A673 (cell line): ENCODE results near the gene OST4. TPM values are rescaled to one million over a fixed set of nuclear protein-coding genes. Genes with fewer than 3 reads are reported as not detected.

Source experiments
- BruUV-seq: library from RNA; stranded (reverse); fragments of 400-500 nt; replicated peaks from 2 replicates; lab custom pipeline; 2021; lab: Mats Ljungman, UMichigan
- CTCF ChIA-PET: fragments of 300-600 bp; sonication (Branson Sonifier 250); formaldehyde crosslinking; loops from one replicate; lab custom pipeline; 2022; ENCODE audit warnings: antibody characterized with exemption; lab: Charles Lee
- POLR2A ChIA-PET: fragments of 300-600 bp; sonication (Branson Sonifier 250); formaldehyde crosslinking; loops from one replicate; lab custom pipeline; 2022; ENCODE audit warnings: antibody characterized with exemption; ENCODE audit not compliant: low non-redundant PET; lab: Charles Lee
- DNase-seq: peaks from one replicate; pipeline ENCODE4 v3.0.0-alpha.2; 2015; ENCODE audit warnings: low spot score
- H3K27ac ChIP-seq: fragments of 200-600 bp; sonication (generic); 2 replicates; pipeline ENCODE4 v1.5.1; 2016; ENCODE audit warnings: mixed run types, low read depth, mild to moderate bottlenecking, mixed read lengths, antibody characterized with exemption, low read length; ENCODE audit not compliant: poor library complexity, severe bottlenecking
- H3K27me3 ChIP-seq: fragments of 200-600 bp; sonication (generic); replicated peaks from 2 replicates; pipeline ENCODE4 v1.6.1; 2017; ENCODE audit warnings: mixed run types, low read depth, mild to moderate bottlenecking, mixed read lengths, antibody characterized with exemption, low read length; ENCODE audit not compliant: insufficient read depth, poor library complexity
- H3K36me3 ChIP-seq: fragments of 200-600 bp; sonication (generic); 2 replicates; pipeline ENCODE4 v1.6.1; 2016; ENCODE audit warnings: mixed run types, mild to moderate bottlenecking, mixed read lengths, antibody characterized with exemption, low read length; ENCODE audit not compliant: insufficient read depth, poor library complexity, severe bottlenecking
- H3K4me1 ChIP-seq: fragments of 200-600 bp; sonication (generic); 2 replicates; pipeline ENCODE4 v1.6.1; 2017; ENCODE audit warnings: mixed run types, mild to moderate bottlenecking, mixed read lengths, antibody characterized with exemption, low read length; ENCODE audit not compliant: insufficient read depth, poor library complexity, severe bottlenecking
- H3K4me3 ChIP-seq: fragments of 200-600 bp; sonication (generic); 2 replicates; pipeline ENCODE4 v1.5.1; 2016; ENCODE audit warnings: low read depth, mixed run types, mild to moderate bottlenecking, mixed read lengths, low read length; ENCODE audit not compliant: poor library complexity, severe bottlenecking
- H3K9me3 ChIP-seq: fragments of 200-600 bp; sonication (generic); 2 replicates; pipeline ENCODE4 v1.6.1; 2016; ENCODE audit warnings: mixed run types, low read depth, mild to moderate bottlenecking, mixed read lengths, antibody characterized with exemption, low read length; ENCODE audit not compliant: poor library complexity, severe bottlenecking
- EZH2 ChIP-seq: fragments of 200-600 bp; sonication (generic); IDR thresholded peaks from 2 replicates; pipeline ENCODE4 v1.6.1; 2017; ENCODE audit warnings: borderline replicate concordance, low read depth, mild to moderate bottlenecking, mixed read lengths, antibody characterized with exemption, low read length; ENCODE audit not compliant: poor library complexity, severe bottlenecking
- intact Hi-C: fragments of 100-400 bp; cut with micrococcal nuclease; formaldehyde crosslinking; loops from one replicate; pipeline ENCODE4 v1.10.0; 2022; ENCODE audit not compliant: unreplicated experiment
- total RNA-seq: library from RNA; stranded (reverse); gene quantifications from 2 replicates; pipeline ENCODE4 v1.2.3, GENCODE V29; 2021
- TF ChIP-seq, protein P1 (sequence below): fragments of 300-800, 200-600 bp; sonication (generic); conservative IDR thresholded peaks from 2 replicates; pipeline ENCODE4 v1.5.1; 2017; ENCODE audit warnings: low read depth, mild to moderate bottlenecking, antibody characterized with exemption, low read length, moderate library complexity, mixed read lengths

The OST4 gene
- total RNA-seq, 1 experiment from 2014 or later: 235 TPM

DNA sequence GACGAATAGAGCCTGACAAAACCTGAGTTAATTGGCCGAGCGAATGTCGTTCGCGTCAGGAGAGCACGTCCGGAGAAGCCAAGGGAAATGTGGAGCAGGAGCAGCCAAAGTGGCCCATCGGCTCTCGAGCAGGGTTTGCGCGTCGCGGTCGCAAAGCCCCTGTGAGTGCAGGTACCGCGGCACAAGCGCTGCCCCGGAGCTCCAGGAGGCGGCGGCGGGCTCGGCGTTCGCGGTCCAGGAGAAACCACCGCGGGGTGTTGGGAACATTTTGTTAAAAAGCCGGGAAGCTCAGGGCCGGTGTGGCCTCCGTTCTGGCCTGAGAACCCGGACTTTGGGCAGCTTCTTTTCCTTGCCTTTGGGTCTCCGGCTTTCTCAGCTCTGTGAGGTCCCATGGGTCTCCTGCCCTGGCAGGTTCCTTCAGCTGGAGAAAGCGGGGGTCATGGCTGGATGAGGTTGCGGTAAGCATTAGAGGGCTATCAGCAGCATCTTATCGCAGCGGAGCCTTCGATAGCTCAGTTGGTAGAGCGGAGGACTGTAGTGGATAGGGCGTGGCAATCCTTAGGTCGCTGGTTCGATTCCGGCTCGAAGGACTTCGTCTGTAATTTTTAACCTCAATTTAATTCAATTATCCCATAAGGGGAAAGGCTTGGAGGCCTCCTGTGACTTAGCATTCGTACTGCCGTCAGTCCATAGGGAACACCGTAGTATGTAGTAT is 21.0 kb downstream of the OST4 start:
- no peaks in the 10 kb centered on the region for H3K9me3 ChIP-seq
- DNase-seq: peak; percentile 97
- peak overlapping the region; percentile 91 for H3K27ac ChIP-seq
- POLR2A ChIA-PET: interaction anchor here (0.6 kb wide), 2 partner anchors 17 to 35 kb away, joined by 4 to 5 read pairs; no protein-coding TSS in a partner anchor
- peaks cover 25% of the 10 kb centered on the region for H3K36me3 ChIP-seq
- BruUV-seq: no TSS peak
- H3K27me3 ChIP-seq: no peaks in the 10 kb centered on the region
- CTCF ChIA-PET: interaction anchor here (0.9 to 2.0 kb wide), 4 partner anchors 22 to 204 kb away, joined by 3 to 5 read pairs (median 4); no protein-coding TSS in a partner anchor
- H3K4me3 ChIP-seq: peak overlapping the region; percentile 74
- TF ChIP-seq, protein P1, sequence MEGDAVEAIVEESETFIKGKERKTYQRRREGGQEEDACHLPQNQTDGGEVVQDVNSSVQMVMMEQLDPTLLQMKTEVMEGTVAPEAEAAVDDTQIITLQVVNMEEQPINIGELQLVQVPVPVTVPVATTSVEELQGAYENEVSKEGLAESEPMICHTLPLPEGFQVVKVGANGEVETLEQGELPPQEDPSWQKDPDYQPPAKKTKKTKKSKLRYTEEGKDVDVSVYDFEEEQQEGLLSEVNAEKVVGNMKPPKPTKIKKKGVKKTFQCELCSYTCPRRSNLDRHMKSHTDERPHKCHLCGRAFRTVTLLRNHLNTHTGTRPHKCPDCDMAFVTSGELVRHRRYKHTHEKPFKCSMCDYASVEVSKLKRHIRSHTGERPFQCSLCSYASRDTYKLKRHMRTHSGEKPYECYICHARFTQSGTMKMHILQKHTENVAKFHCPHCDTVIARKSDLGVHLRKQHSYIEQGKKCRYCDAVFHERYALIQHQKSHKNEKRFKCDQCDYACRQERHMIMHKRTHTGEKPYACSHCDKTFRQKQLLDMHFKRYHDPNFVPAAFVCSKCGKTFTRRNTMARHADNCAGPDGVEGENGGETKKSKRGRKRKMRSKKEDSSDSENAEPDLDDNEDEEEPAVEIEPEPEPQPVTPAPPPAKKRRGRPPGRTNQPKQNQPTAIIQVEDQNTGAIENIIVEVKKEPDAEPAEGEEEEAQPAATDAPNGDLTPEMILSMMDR: peak; percentile 45
- TF ChIP-seq EZH2: no peak
- peaks cover 12% of the 10 kb centered on the region for H3K4me1 ChIP-seq
- intact Hi-C loops: loop anchor here (1.0 kb wide), 1 partner anchor 18 kb away; the partner anchor contains the start of gene TMEM214

DNA sequence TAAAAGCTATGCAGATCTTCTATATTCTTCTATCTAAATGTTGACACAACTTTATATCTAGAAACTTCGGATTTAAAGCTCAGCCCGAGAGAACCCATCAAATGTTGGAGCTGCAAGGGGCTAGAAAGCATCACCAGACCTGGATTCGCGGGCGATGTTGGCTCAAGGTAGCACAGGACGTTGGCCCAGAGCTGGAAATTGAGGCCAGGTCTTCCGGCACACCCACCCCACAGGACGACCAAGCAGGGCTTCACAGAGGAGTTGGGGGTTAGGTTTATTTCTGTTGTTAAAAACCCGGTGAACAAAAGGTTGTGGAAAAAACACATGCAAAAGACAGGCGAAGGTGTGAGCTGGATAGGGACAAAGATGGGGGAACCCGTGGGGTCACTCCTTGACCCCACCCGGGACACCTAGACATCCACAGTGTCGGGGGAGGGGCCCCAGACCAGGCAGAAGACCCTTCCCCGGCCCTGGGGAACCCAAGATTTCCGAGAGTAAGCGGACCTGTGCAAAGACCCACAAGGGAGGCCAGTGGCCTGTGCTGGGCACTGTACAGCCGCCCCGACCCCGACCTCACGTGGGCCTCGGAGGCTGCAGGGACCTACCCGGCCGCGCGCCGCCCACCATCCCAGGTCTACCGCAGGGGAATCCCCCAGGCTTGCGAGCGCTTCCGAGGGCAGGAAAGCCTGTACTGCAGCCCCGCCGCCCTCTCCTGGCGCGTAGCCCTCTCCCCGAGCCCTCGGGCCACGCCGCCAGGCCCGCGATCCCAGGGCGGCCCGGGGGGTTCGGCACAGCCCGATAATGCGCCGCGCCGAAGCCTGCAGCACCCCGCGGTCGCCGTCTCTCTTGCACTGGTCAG is 21.8 kb downstream of the OST4 start:
- peaks cover 17% of the 10 kb centered on the region for H3K36me3 ChIP-seq
- ChIA-PET POLR2A (no interaction called here), CTCF (interaction anchor here (0.6 to 2.0 kb wide), 4 partner anchors 23 to 203 kb away, joined by 4 to 6 read pairs (median 5); no protein-coding TSS in a partner anchor)
- H3K4me3 ChIP-seq: peak overlapping the region; percentile 74
- H3K27ac ChIP-seq: peak overlapping the region; percentile 91
- intact Hi-C loops: loop anchor here (1.0 kb wide), 1 partner anchor 17 kb away; the partner anchor contains the start of gene TMEM214
- no peak for DNase-seq
- H3K4me1 ChIP-seq: peaks cover 12% of the 10 kb centered on the region
- TF ChIP-seq, protein P1: no peak
- TF ChIP-seq EZH2: no peak
- no TSS peak for BruUV-seq
- no peaks in the 10 kb centered on the region for H3K9me3 ChIP-seq
- H3K27me3 ChIP-seq: no peaks in the 10 kb centered on the region

DNA sequence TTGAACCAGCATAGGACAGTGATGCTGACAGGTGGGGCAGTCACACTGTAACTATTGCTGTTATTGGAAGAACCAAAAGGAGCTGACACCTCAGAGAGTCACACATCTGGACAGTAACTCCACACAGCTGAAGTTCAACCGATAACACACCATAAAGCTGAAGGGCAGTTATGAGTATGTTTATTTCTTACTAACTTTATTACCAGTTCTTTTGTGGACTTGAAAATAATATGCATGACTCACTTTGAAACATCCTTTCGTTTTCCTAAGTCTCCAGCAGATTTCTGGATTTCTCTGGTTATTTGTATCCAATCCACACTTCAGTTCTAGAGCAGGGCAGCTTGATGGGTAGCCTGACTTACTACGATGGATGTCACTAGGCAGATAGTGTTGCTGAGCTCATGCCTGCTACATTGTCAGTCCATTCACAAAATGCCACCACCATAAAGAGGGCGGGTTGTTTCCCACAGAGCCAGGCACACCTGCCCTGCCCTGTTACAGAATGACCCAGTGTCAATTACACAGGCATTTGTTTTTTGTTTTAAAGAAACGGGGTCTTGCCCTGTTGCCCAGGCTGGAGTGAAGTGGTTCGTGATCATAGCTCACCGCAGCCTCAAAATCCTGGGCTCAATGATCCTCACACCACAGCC is 28.3 kb downstream of the OST4 start:
- no TSS peak for BruUV-seq
- H3K27me3 ChIP-seq: no peaks in the 10 kb centered on the region
- intact Hi-C loops: no loop called here
- H3K4me3 ChIP-seq: no peak overlapping the region
- POLR2A ChIA-PET: no interaction called here
- peaks cover 31% of the 10 kb centered on the region for H3K36me3 ChIP-seq
- no peak for DNase-seq
- no peaks in the 10 kb centered on the region for H3K9me3 ChIP-seq
- peaks cover 4% of the 10 kb centered on the region for H3K4me1 ChIP-seq
- TF ChIP-seq, protein P1: no peak
- TF ChIP-seq EZH2: no peak
- CTCF ChIA-PET: no interaction called here
- H3K27ac ChIP-seq: no peak overlapping the region
